Activated naive CD4-positive, alpha-beta T cell treated with anti-CD3 and anti-CD28 coated beads, Interleukin-2, amount 50 U/mL, for 24 hours (primary cell): ENCODE data around the gene KIRREL3.

Source experiments
- H3K27ac Mint-ChIP-seq: one replicate; pipeline ENCODE4 v1.8.0; 2021; ENCODE audit warnings: mild to moderate bottlenecking, mixed read lengths
- H3K27me3 Mint-ChIP-seq: one replicate; pipeline ENCODE4 v1.8.0; 2021; ENCODE audit warnings: mixed read lengths
- H3K36me3 Mint-ChIP-seq: one replicate; pipeline ENCODE4 v1.8.0; 2021; ENCODE audit warnings: mixed read lengths
- H3K4me1 Mint-ChIP-seq: one replicate; pipeline ENCODE4 v1.8.0; 2021; ENCODE audit warnings: mixed read lengths
- H3K4me3 Mint-ChIP-seq: one replicate; pipeline ENCODE4 v1.8.0; 2021; ENCODE audit warnings: mild to moderate bottlenecking, mixed read lengths
- H3K9me3 Mint-ChIP-seq: one replicate; pipeline ENCODE4 v1.8.0; 2021; ENCODE audit warnings: mixed read lengths

Gene KIRREL3

DNA sequence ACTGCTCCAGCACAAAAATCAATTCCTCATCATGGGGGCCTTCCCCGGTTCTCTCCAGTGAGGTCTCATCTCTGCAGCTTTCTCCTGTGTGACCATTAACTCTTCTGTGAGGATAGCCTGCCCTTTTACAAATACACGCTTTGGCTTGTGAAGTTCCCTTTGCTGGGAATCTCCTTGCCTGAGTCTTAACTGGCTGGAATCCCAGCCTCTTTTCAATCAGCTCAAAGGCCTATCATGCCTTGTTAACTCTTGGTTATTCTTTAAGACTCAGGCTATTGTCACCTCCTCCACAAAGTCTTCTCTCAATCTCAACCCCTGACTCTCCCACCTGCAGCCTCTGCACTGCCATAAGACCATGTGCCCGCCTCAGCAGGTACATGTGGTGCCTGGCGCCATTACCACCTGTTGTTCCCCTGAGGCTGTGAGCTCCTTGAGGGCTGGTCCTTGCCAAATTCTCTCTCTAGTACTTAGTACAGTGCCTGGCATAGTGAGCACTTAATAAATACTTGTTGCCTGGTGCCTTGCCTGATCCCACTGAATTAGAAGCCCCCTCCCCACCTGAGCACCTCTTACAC is 516.9 kb downstream of the KIRREL3 start:
- no peak overlapping the region for H3K4me3 Mint-ChIP-seq
- H3K36me3 Mint-ChIP-seq = no peaks in the 10 kb centered on the region
- H3K4me1 Mint-ChIP-seq = peaks cover 11% of the 10 kb centered on the region
- peak overlapping the region; percentile 19 for H3K27ac Mint-ChIP-seq
- H3K9me3 Mint-ChIP-seq = no peaks in the 10 kb centered on the region
- no peaks in the 10 kb centered on the region for H3K27me3 Mint-ChIP-seq

DNA sequence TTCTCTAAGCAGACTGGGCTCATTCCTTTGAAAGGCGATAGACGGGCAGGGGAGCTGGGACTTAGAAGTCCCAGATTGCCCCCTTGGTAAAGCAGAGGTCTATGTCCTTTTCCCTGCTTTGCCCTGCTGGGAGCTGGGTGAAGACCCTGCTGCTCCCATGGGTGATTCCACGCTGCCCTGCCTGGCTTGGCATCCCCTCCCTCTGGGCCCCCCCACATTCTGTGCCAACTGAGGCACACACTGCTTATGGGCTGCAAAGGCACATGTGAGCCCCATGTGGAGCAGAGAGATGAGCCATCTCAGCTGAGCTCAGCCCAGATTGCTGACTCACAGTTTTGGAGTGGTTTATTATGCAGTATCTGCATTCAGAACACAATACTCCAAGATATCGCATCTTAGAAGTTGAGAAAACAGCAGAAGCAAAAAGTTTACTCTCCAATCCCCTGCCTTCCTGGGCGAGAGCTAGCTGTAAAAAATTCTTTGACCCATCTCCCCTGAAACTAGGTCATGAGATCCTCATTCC is 517.9 kb downstream of the KIRREL3 start:
- Mint-ChIP-seq H3K4me3 (no peak overlapping the region), H3K27ac (no peak overlapping the region), H3K27me3 (no peaks in the 10 kb centered on the region), H3K4me1 (peaks cover 19% of the 10 kb centered on the region), H3K9me3 (no peaks in the 10 kb centered on the region), H3K36me3 (no peaks in the 10 kb centered on the region)

- H3K4me1 Mint-ChIP-seq = peaks cover 19% of the 10 kb centered on the region
- H3K4me3 Mint-ChIP-seq = no peak overlapping the region
- no peak overlapping the region for H3K27ac Mint-ChIP-seq
- H3K27me3 Mint-ChIP-seq = no peaks in the 10 kb centered on the region
- H3K36me3 Mint-ChIP-seq = no peaks in the 10 kb centered on the region
- H3K9me3 Mint-ChIP-seq = no peaks in the 10 kb centered on the region
Observed at GRCh38 chr11:126481303-126481680, 519.3 kb downstream of the KIRREL3 start.

DNA sequence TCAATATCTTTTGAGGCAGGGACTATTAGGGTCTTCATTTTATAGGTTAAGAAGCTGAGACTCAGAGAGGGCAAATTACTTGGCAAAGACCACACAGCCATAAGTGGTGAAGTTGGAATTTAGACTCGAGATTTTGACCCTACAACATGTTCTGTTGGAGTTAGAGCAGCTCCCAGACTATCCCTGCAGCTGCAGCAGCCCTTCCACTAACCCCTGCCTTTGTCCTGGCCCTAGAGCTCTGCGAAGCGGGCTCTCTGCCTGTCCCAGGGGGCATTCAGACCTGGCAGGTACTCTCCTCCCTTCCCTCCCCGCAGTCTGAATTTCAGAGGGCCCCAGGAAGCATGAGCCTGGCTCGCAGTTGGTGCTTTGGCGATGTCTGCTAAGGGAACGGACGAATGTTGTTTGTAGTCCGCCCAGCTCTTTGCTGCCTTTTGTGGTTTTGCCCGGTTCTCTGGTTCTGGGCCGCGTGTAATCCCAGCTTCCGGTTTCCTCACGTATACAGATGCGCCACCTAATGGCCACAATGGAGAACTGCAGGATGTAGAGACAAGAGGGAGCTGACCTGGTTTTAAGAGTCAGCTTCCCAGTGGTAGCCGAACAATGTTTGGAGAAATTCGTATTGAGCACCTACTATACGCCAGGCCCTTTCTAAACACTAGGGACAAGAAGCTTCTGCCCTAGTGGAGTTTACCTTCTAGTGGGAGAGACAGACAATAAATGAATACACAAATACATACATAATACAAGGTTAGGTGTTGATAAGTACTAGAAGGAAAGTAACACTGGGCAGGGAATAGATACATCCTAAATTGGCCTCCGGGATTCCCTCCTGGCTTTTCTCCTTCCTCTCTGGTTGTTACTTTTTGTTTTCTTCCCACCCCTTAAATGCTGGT is 519.9 kb downstream of the KIRREL3 start:
- Mint-ChIP-seq H3K27ac (peak overlapping the region; percentile 92), H3K36me3 (no peaks in the 10 kb centered on the region), H3K27me3 (no peaks in the 10 kb centered on the region), H3K4me1 (peaks cover 19% of the 10 kb centered on the region), H3K9me3 (no peaks in the 10 kb centered on the region), H3K4me3 (peak overlapping the region; percentile 74)

- H3K27ac Mint-ChIP-seq = no peak overlapping the region
- no peaks in the 10 kb centered on the region for H3K36me3 Mint-ChIP-seq
- peaks cover 19% of the 10 kb centered on the region for H3K4me1 Mint-ChIP-seq
- no peaks in the 10 kb centered on the region for H3K27me3 Mint-ChIP-seq
- no peak overlapping the region for H3K4me3 Mint-ChIP-seq
- no peaks in the 10 kb centered on the region for H3K9me3 Mint-ChIP-seq
Observed at GRCh38 chr11:126480015-126480409, 520.6 kb downstream of the KIRREL3 start.

- Mint-ChIP-seq H3K4me3 (no peak overlapping the region), H3K9me3 (no peaks in the 10 kb centered on the region), H3K27ac (no peak overlapping the region), H3K4me1 (peaks cover 19% of the 10 kb centered on the region), H3K27me3 (no peaks in the 10 kb centered on the region), H3K36me3 (no peaks in the 10 kb centered on the region)
Observed at GRCh38 chr11:126479178-126479930, 521.2 kb downstream of the KIRREL3 start.

GRCh38 chr11:126478466-126478865 is 522.1 kb downstream of the KIRREL3 start:
- H3K36me3 Mint-ChIP-seq = no peaks in the 10 kb centered on the region
- H3K9me3 Mint-ChIP-seq = no peaks in the 10 kb centered on the region
- no peaks in the 10 kb centered on the region for H3K27me3 Mint-ChIP-seq
- no peak overlapping the region for H3K27ac Mint-ChIP-seq
- H3K4me1 Mint-ChIP-seq = peaks cover 19% of the 10 kb centered on the region
- no peak overlapping the region for H3K4me3 Mint-ChIP-seq

GRCh38 chr11:126477535-126478305 is 522.9 kb downstream of the KIRREL3 start:
- Mint-ChIP-seq H3K4me3 (peak overlapping the region; percentile 5), H3K27ac (no peak overlapping the region), H3K4me1 (peaks cover 19% of the 10 kb centered on the region), H3K9me3 (no peaks in the 10 kb centered on the region), H3K36me3 (no peaks in the 10 kb centered on the region), H3K27me3 (no peaks in the 10 kb centered on the region)

GRCh38 chr11:126476977-126477376 is 523.6 kb downstream of the KIRREL3 start:
- no peak overlapping the region for H3K4me3 Mint-ChIP-seq
- H3K27ac Mint-ChIP-seq = no peak overlapping the region
- no peaks in the 10 kb centered on the region for H3K36me3 Mint-ChIP-seq
- no peaks in the 10 kb centered on the region for H3K27me3 Mint-ChIP-seq
- H3K9me3 Mint-ChIP-seq = no peaks in the 10 kb centered on the region
- peaks cover 19% of the 10 kb centered on the region for H3K4me1 Mint-ChIP-seq

GRCh38 chr11:126476266-126476924 is 524.2 kb downstream of the KIRREL3 start:
- Mint-ChIP-seq H3K36me3 (no peaks in the 10 kb centered on the region), H3K4me3 (no peak overlapping the region), H3K9me3 (no peaks in the 10 kb centered on the region), H3K27me3 (no peaks in the 10 kb centered on the region), H3K27ac (no peak overlapping the region), H3K4me1 (peaks cover 19% of the 10 kb centered on the region)

DNA sequence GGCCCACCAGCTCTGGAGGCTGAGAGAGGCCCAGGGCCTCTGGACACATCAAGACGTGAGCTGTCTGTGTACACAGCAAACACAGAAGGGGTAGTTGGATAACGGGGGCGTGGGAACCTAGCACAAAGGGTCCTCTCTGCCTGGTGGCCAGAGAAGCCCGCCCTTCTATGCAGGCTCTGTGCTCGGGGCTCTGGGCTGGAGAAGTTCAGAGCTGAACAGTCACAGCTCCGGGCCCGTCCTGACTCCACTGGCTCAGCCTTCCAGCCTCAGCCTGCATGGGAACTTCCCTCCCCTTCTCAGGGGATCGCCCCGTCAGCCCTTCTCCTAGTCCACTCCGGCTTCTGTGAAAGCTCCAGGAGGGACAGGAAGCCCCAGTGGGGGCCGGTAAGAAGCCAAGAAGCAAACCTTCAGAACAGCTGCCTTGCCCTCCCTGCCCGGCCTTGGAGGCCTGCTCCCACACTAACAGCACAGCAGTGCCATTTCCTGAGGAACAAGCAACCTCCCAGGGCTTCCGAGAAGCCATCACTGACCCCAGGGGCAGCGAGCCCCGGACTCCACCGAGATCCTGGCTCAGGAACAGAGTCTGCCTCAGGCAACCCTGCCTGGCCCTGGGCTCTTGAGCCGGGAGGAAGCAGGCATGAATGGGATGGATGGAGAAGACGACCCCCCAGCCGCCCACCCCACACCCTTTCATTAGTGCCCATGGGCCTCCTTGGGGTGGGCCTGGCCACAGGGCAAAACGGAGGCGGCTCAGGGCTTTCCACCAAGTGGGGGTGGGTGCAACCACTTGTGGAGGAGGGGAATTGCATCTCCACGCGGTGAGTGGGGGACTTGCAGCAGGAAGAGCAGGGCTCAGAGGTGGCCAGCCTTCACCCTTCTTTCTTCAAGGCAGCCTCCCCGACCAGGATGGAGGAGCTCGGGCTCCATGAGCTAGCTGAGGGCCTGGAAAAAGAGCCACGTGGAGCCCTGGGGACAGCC is 525.3 kb downstream of the KIRREL3 start:
- no peaks in the 10 kb centered on the region for H3K9me3 Mint-ChIP-seq
- no peak overlapping the region for H3K27ac Mint-ChIP-seq
- H3K4me1 Mint-ChIP-seq = peaks cover 13% of the 10 kb centered on the region
- H3K36me3 Mint-ChIP-seq = no peaks in the 10 kb centered on the region
- no peaks in the 10 kb centered on the region for H3K27me3 Mint-ChIP-seq
- H3K4me3 Mint-ChIP-seq = no peak overlapping the region

- Mint-ChIP-seq H3K4me3 (no peak overlapping the region), H3K9me3 (no peaks in the 10 kb centered on the region), H3K4me1 (peaks cover 9% of the 10 kb centered on the region), H3K27me3 (no peaks in the 10 kb centered on the region), H3K27ac (no peak overlapping the region), H3K36me3 (no peaks in the 10 kb centered on the region)
Observed at GRCh38 chr11:126474220-126474619, 526.4 kb downstream of the KIRREL3 start.

- Mint-ChIP-seq H3K4me1 (peaks cover 4% of the 10 kb centered on the region), H3K27ac (no peak overlapping the region), H3K27me3 (no peaks in the 10 kb centered on the region), H3K36me3 (no peaks in the 10 kb centered on the region), H3K9me3 (no peaks in the 10 kb centered on the region), H3K4me3 (no peak overlapping the region)
Observed at GRCh38 chr11:126473269-126473668, 527.3 kb downstream of the KIRREL3 start.

GRCh38 chr11:126469311-126469710 is 531.3 kb downstream of the KIRREL3 start:
- H3K4me1 Mint-ChIP-seq = peaks cover 24% of the 10 kb centered on the region
- no peak overlapping the region for H3K4me3 Mint-ChIP-seq
- peaks cover under 1% of the 10 kb centered on the region for H3K36me3 Mint-ChIP-seq
- no peaks in the 10 kb centered on the region for H3K27me3 Mint-ChIP-seq
- H3K27ac Mint-ChIP-seq = no peak overlapping the region
- no peaks in the 10 kb centered on the region for H3K9me3 Mint-ChIP-seq
